IPS-15b (cell line): ENCODE data around the gene CDHR2.
"Not testable (repeated sequence)": the region's sequence is repeated elsewhere in the genome, so short reads cannot be mapped to it uniquely, and the experiment has no call there.

Experiments used
- H3K27me3 ChIP-seq: one replicate; pipeline ENCODE4 v1.6.1; 2013; ENCODE audit warnings: low read length; ENCODE audit not compliant: control insufficient read depth, insufficient read depth
- H3K36me3 ChIP-seq: one replicate; pipeline ENCODE4 v1.6.1; 2013; ENCODE audit warnings: low read length; ENCODE audit not compliant: control insufficient read depth, insufficient read depth
- H3K4me1 ChIP-seq: one replicate; pipeline ENCODE4 v1.6.1; 2013; ENCODE audit warnings: mild to moderate bottlenecking, low read length; ENCODE audit not compliant: control insufficient read depth, insufficient read depth
- H3K4me3 ChIP-seq: one replicate; pipeline ENCODE4 v1.5.1; 2013; ENCODE audit warnings: low read depth, low read length
- H3K9ac ChIP-seq: one replicate; pipeline ENCODE4 v1.6.1; 2013; ENCODE audit warnings: low read depth, mild to moderate bottlenecking, low read length
- H3K9me3 ChIP-seq: one replicate; pipeline ENCODE4 v1.6.1; 2013; ENCODE audit warnings: mild to moderate bottlenecking, low read length; ENCODE audit not compliant: control insufficient read depth, insufficient read depth

CDHR2 gene

GRCh38 chr5:176545388-176545736 lies 3.8 kb upstream of the CDHR2 start:
- Histone ChIP-seq H3K4me3 (no peak overlapping the region), H3K4me1 (peaks cover 17% of the 10 kb centered on the region), H3K27me3 (no peaks in the 10 kb centered on the region), H3K9me3 (no peaks in the 10 kb centered on the region), H3K9ac (no peak overlapping the region), H3K36me3 (no peaks in the 10 kb centered on the region)

GRCh38 chr5:176545737-176546509 lies 3.2 kb upstream of the CDHR2 start:
- Histone ChIP-seq H3K36me3 (no peaks in the 10 kb centered on the region), H3K27me3 (no peaks in the 10 kb centered on the region), H3K9ac (no peak overlapping the region), H3K4me3 (no peak overlapping the region), H3K4me1 (peaks cover 13% of the 10 kb centered on the region), H3K9me3 (no peaks in the 10 kb centered on the region)

- no peak overlapping the region for H3K4me3 ChIP-seq
- no peak overlapping the region for H3K9ac ChIP-seq
- H3K27me3 ChIP-seq = no peaks in the 10 kb centered on the region
- H3K36me3 ChIP-seq = no peaks in the 10 kb centered on the region
- no peaks in the 10 kb centered on the region for H3K9me3 ChIP-seq
- H3K4me1 ChIP-seq = no peaks in the 10 kb centered on the region
Measured at GRCh38 chr5:176547802-176548201, 1.3 kb upstream of the CDHR2 start.

GRCh38 chr5:176549871-176550270 lies 729 bp downstream of the CDHR2 start:
- Histone ChIP-seq H3K4me1 (peaks cover 2% of the 10 kb centered on the region), H3K36me3 (no peaks in the 10 kb centered on the region), H3K9me3 (no peaks in the 10 kb centered on the region), H3K27me3 (no peaks in the 10 kb centered on the region), H3K4me3 (no peak overlapping the region), H3K9ac (no peak overlapping the region)

GRCh38 chr5:176550275-176550831 lies 1.2 kb downstream of the CDHR2 start:
- Histone ChIP-seq H3K9me3 (no peaks in the 10 kb centered on the region), H3K36me3 (no peaks in the 10 kb centered on the region), H3K9ac (no peak overlapping the region), H3K4me1 (peaks cover 2% of the 10 kb centered on the region), H3K4me3 (no peak overlapping the region), H3K27me3 (no peaks in the 10 kb centered on the region)

- not testable (repeated sequence) for H3K36me3 ChIP-seq, H3K9ac ChIP-seq, H3K9me3 ChIP-seq, H3K4me3 ChIP-seq, H3K27me3 ChIP-seq, H3K4me1 ChIP-seq
Measured at GRCh38 chr5:176550937-176551336, 1.8 kb downstream of the CDHR2 start.

- Histone ChIP-seq H3K36me3 (no peaks in the 10 kb centered on the region), H3K4me1 (peaks cover 2% of the 10 kb centered on the region), H3K27me3 (no peaks in the 10 kb centered on the region), H3K9ac (no peak overlapping the region), H3K9me3 (no peaks in the 10 kb centered on the region), H3K4me3 (no peak overlapping the region)
Measured at GRCh38 chr5:176552332-176552869, 3.3 kb downstream of the CDHR2 start.

- H3K9me3 ChIP-seq = no peaks in the 10 kb centered on the region
- H3K27me3 ChIP-seq = no peaks in the 10 kb centered on the region
- H3K36me3 ChIP-seq = no peaks in the 10 kb centered on the region
- H3K9ac ChIP-seq = no peak overlapping the region
- H3K4me3 ChIP-seq = no peak overlapping the region
- H3K4me1 ChIP-seq = peaks cover 2% of the 10 kb centered on the region
Measured at GRCh38 chr5:176553260-176554085, 4.3 kb downstream of the CDHR2 start.

GRCh38 chr5:176557846-176558245 lies 8.7 kb downstream of the CDHR2 start:
- Histone ChIP-seq H3K27me3 (no peaks in the 10 kb centered on the region), H3K36me3 (no peaks in the 10 kb centered on the region), H3K4me3 (no peak overlapping the region), H3K9ac (no peak overlapping the region), H3K4me1 (peaks cover 2% of the 10 kb centered on the region), H3K9me3 (no peaks in the 10 kb centered on the region)

- Histone ChIP-seq H3K9me3 (no peaks in the 10 kb centered on the region), H3K4me3 (no peak overlapping the region), H3K4me1 (no peaks in the 10 kb centered on the region), H3K27me3 (no peaks in the 10 kb centered on the region), H3K36me3 (no peaks in the 10 kb centered on the region), H3K9ac (no peak overlapping the region)
Measured at GRCh38 chr5:176559683-176560082, 10.5 kb downstream of the CDHR2 start.

GRCh38 chr5:176560364-176560763 lies 11.2 kb downstream of the CDHR2 start:
- H3K4me3 ChIP-seq = no peak overlapping the region
- H3K4me1 ChIP-seq = no peaks in the 10 kb centered on the region
- no peak overlapping the region for H3K9ac ChIP-seq
- H3K27me3 ChIP-seq = no peaks in the 10 kb centered on the region
- H3K9me3 ChIP-seq = no peaks in the 10 kb centered on the region
- no peaks in the 10 kb centered on the region for H3K36me3 ChIP-seq
